ENCODE results near the gene ACOT7. TPM values are rescaled to one million over a fixed set of nuclear protein-coding genes. Genes with fewer than 3 reads are reported as not detected.

ACOT7 gene
- total RNA-seq, 1 donor from 2014 or later = 80.3 TPM

GRCh38 chr1:6248161-6248776 lies 145.3 kb downstream of the ACOT7 start:
- no peak overlapping the region for H3K4me3 ChIP-seq (ENCODE audit: low read depth, low read length)
- DNase-seq (ENCODE audit: low read depth) = no peak
- no peak for TF ChIP-seq CTCF (conservative IDR thresholded peaks at IDR 0.05; ENCODE audit: low read depth, low read length)

GRCh38 chr1:6247651-6248050 lies 145.9 kb downstream of the ACOT7 start:
- no peak overlapping the region for H3K4me3 ChIP-seq (ENCODE audit: low read depth, low read length)
- no peak for DNase-seq (ENCODE audit: low read depth)
- TF ChIP-seq CTCF (conservative IDR thresholded peaks at IDR 0.05; ENCODE audit: low read depth, low read length) = no peak

GRCh38 chr1:6246497-6247467 lies 146.8 kb downstream of the ACOT7 start:
- no peak for DNase-seq (ENCODE audit: low read depth)
- peak; percentile 78 for TF ChIP-seq CTCF (conservative IDR thresholded peaks at IDR 0.05; ENCODE audit: low read depth, low read length)
- H3K4me3 ChIP-seq (ENCODE audit: low read depth, low read length) = no peak overlapping the region

GRCh38 chr1:6245869-6246496 lies 147.6 kb downstream of the ACOT7 start:
- no peak for DNase-seq (ENCODE audit: low read depth)
- no peak for TF ChIP-seq CTCF (conservative IDR thresholded peaks at IDR 0.05; ENCODE audit: low read depth, low read length)
- no peak overlapping the region for H3K4me3 ChIP-seq (ENCODE audit: low read depth, low read length)

GRCh38 chr1:6245086-6245868 lies 148.3 kb downstream of the ACOT7 start:
- no peak overlapping the region for H3K4me3 ChIP-seq (ENCODE audit: low read depth, low read length)
- peak; percentile 75 for TF ChIP-seq CTCF (conservative IDR thresholded peaks at IDR 0.05; ENCODE audit: low read depth, low read length)
- DNase-seq (ENCODE audit: low read depth) = no peak

- no peak for TF ChIP-seq CTCF (conservative IDR thresholded peaks at IDR 0.05; ENCODE audit: low read depth, low read length)
- DNase-seq (ENCODE audit: low read depth) = no peak
- H3K4me3 ChIP-seq (ENCODE audit: low read depth, low read length) = no peak overlapping the region
Measured at GRCh38 chr1:6244401-6245049, 149.0 kb downstream of the ACOT7 start.

Data from epithelial cell of proximal tubule (primary cell).